ENCODE measurements around the gene QDPR.
A peak's percentile ranks its signal among the peaks of the same experiment; 100 is the strongest.

Gene QDPR

GRCh38 chr4:17528551-17529165, 16.8 kb upstream of the QDPR start:
- no peak for DNase-seq (ENCODE audit: low read depth)

- DNase-seq (ENCODE audit: low read depth): no peak
These were observed 15.0 kb upstream of the QDPR start for GRCh38 chr4:17526695-17527477.

- DNase-seq (ENCODE audit: low read depth): no peak
These were observed 11.8 kb upstream of the QDPR start for GRCh38 chr4:17523662-17524061.

- DNase-seq (ENCODE audit: low read depth): no peak
These were observed 9.7 kb upstream of the QDPR start for GRCh38 chr4:17521595-17521994.

- no peak for DNase-seq (ENCODE audit: low read depth)
These were observed 5.8 kb upstream of the QDPR start for GRCh38 chr4:17517664-17518063.

- no peak for DNase-seq (ENCODE audit: low read depth)
These were observed 5.1 kb upstream of the QDPR start for GRCh38 chr4:17516980-17517379.

GRCh38 chr4:17515445-17516407, 3.8 kb upstream of the QDPR start:
- DNase-seq (ENCODE audit: low read depth): no peak

GRCh38 chr4:17514865-17515264, 3.0 kb upstream of the QDPR start, which contains the start of gene CLRN2:
Gene CLRN2, plus strand, starts transcription at chr4:17515165. Its CDS starts 102 bp downstream, at chr4:17515267.
- no peak for DNase-seq (ENCODE audit: low read depth)

GRCh38 chr4:17512973-17513665, 1.2 kb upstream of the QDPR start:
- DNase-seq (ENCODE audit: low read depth): no peak

- DNase-seq (ENCODE audit: low read depth): no peak
These were observed 361 bp downstream of the QDPR start for GRCh38 chr4:17511509-17511949.

- DNase-seq (ENCODE audit: low read depth): no peak
These were observed 839 bp downstream of the QDPR start for GRCh38 chr4:17511051-17511450.

- DNase-seq (ENCODE audit: low read depth): no peak
These were observed 1.3 kb downstream of the QDPR start for GRCh38 chr4:17510582-17510981.

- DNase-seq (ENCODE audit: low read depth): no peak
These were observed 7.8 kb downstream of the QDPR start for GRCh38 chr4:17504081-17504480.

GRCh38 chr4:17502756-17503155, 9.1 kb downstream of the QDPR start:
- DNase-seq (ENCODE audit: low read depth): no peak

- DNase-seq (ENCODE audit: low read depth): no peak
These were observed 11.3 kb downstream of the QDPR start for GRCh38 chr4:17500574-17500973.

- no peak for DNase-seq (ENCODE audit: low read depth)
These were observed 13.9 kb downstream of the QDPR start for GRCh38 chr4:17497890-17498523.

- peak; percentile 30 for DNase-seq (ENCODE audit: low read depth)
These were observed 17.4 kb downstream of the QDPR start for GRCh38 chr4:17494258-17495190.

- DNase-seq (ENCODE audit: low read depth): no peak
These were observed 18.3 kb downstream of the QDPR start for GRCh38 chr4:17493619-17494018.

GRCh38 chr4:17492876-17493275, 19.0 kb downstream of the QDPR start:
- DNase-seq (ENCODE audit: low read depth): no peak

- no peak for DNase-seq (ENCODE audit: low read depth)
These were observed 19.7 kb downstream of the QDPR start for GRCh38 chr4:17492058-17492741.

All from GM04503 (cell line).